PFSK-1 (cell line): Measurements from ENCODE around the gene CEP295NL.

Experiments
- POLR2AphosphoS5 ChIP-seq: IDR thresholded peaks from 2 replicates; pipeline ENCODE4 v1.6.1; 2012; ENCODE audit warnings: low read depth, mild to moderate bottlenecking, control low read depth, low read length, moderate library complexity
- TAF1 ChIP-seq: IDR thresholded peaks from 2 replicates; pipeline ENCODE4 v1.6.1; 2012; ENCODE audit warnings: low read length, control low read depth, borderline replicate concordance; ENCODE audit not compliant: insufficient read depth

DNA sequence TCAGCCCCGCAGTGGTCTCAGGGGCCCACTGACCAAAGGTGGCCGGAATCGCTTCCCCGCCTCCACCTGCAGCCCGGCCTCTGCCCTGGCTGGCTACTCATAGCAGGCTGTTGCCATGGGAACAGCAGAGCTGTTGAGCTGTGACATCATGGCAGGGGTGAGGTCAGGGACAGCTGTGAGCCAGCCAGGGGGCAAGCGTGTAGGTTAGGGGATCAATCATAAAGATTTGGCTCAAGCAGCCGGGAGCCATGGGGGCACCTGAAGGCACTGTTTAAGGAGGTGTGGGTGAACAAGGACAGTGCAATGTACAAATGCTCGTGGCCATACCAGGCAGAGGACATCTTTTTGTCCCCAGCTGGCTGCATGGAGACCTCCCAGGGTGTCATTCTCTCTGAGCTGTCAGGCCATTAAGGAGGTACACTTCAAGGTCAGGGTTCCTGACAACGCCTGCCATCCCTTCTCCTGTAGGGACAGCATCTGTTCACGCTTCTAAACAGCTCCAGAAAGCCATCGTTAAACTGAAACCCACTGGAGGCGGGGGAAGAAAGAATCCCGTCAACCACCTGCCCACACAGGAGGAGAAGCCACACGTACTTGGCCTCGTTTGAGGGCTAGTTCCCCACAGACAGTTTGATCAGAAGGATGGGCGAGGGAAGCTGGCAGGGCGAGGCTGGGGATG, at the start of gene CEP295NL:
- TF ChIP-seq POLR2AphosphoS5: no peak
- TF ChIP-seq TAF1: no peak
